K562 (cell line): ENCODE data around the gene MBOAT7. TPM values are rescaled to one million over a fixed set of nuclear protein-coding genes. Genes with fewer than 3 reads are reported as not detected.

ENCODE experiments used
- CTCF ChIP-seq, 3 experiments: IDR thresholded peaks in 2 of 3; conservative IDR thresholded peaks in 1 of 3; 2 replicates each; pipeline ENCODE4 v1.5.1; 2011 to 2012; ENCODE audit warnings: low read length in 3 of 3, mild to moderate bottlenecking in 3 of 3, control low read depth in 2 of 3, improper control_type of control experiment in 1 of 3, inconsistent platforms in 1 of 3, low read depth in 1 of 3, mixed read lengths in 1 of 3, moderate library complexity in 1 of 3; ENCODE audit not compliant: insufficient read depth in 2 of 3
- ELF1 ChIP-seq: fragments of 200-800 bp; sonication (Bioruptor generic); IDR thresholded peaks from 2 replicates; pipeline ENCODE4 v1.6.1; 2016; ENCODE audit warnings: missing genetic modification characterization, missing compliant biosample characterization
- GATAD2A ChIP-seq: fragments of 450-650 bp; IDR thresholded peaks from 2 replicates; pipeline ENCODE4 v1.6.1; 2017
- HIVEP1 ChIP-seq: fragments of 250-450 bp; sonication (Bioruptor Pico); IDR thresholded peaks from 2 replicates; pipeline ENCODE4 v1.4.0; 2020; ENCODE audit warnings: mild to moderate bottlenecking
- KAT8 ChIP-seq: fragments of 450-650 bp; IDR thresholded peaks from 2 replicates; pipeline ENCODE4 v1.6.1; 2016; ENCODE audit warnings: low read depth, mild to moderate bottlenecking
- MEF2A ChIP-seq: IDR thresholded peaks from 2 replicates; pipeline ENCODE4 v1.6.1; 2011; ENCODE audit warnings: low read depth, mild to moderate bottlenecking, low read length, moderate library complexity; ENCODE audit not compliant: control insufficient read depth
- NFIX ChIP-seq: fragments of 250-450 bp; sonication (Bioruptor Pico); IDR thresholded peaks from 2 replicates; pipeline ENCODE4 v1.4.0; 2020; ENCODE audit warnings: low read depth, mild to moderate bottlenecking, moderate library complexity
- NONO ChIP-seq, 2 experiments: fragments of 200-400 bp in 1 of 2; fragments of 450-650 bp in 1 of 2; formaldehyde crosslinking in 1 of 2; IDR thresholded peaks; 2 replicates each; pipeline ENCODE4 v1.6.1; 2017; ENCODE audit warnings: low read depth in 2 of 2, mild to moderate bottlenecking in 2 of 2, moderate library complexity in 2 of 2, low read length in 1 of 2
- RBM34 ChIP-seq: fragments of 200-400 bp; formaldehyde crosslinking; IDR thresholded peaks from 2 replicates; pipeline ENCODE4 v1.6.1; 2018; ENCODE audit warnings: low read length, borderline replicate concordance; ENCODE audit not compliant: insufficient read depth
- SMAD3 ChIP-seq: fragments of 450-650 bp; formaldehyde crosslinking; conservative IDR thresholded peaks from 2 replicates; pipeline ENCODE4 v1.4.0; 2020; ENCODE audit warnings: mild to moderate bottlenecking
- SNAPC5 ChIP-seq: fragments of 250-450 bp; sonication (Bioruptor Pico); IDR thresholded peaks from 2 replicates; pipeline ENCODE4 v1.8.0; 2021; ENCODE audit warnings: moderate library complexity, mild to moderate bottlenecking, inconsistent platforms
- STAT5A ChIP-seq: IDR thresholded peaks from 2 replicates; pipeline ENCODE4 v1.6.1; 2012; ENCODE audit warnings: low read length, inconsistent platforms, borderline replicate concordance
- TBL1XR1 ChIP-seq, 2 experiments: IDR thresholded peaks; 2 replicates each; pipeline ENCODE4 v1.6.1; 2012; ENCODE audit warnings: improper control_type of control experiment in 2 of 2, low read length in 2 of 2, mild to moderate bottlenecking in 1 of 2
- TBP ChIP-seq: optimal IDR thresholded peaks from 2 replicates; pipeline ENCODE3; 2011; ENCODE audit warnings: low read depth, low read length, improper control_type of control experiment
- TRIM25 ChIP-seq: fragments of 450-650 bp; IDR thresholded peaks from 2 replicates; pipeline ENCODE4 v1.7.0; 2016; ENCODE audit warnings: borderline replicate concordance
- ZBTB26 ChIP-seq: fragments of 450-650 bp; formaldehyde crosslinking; IDR thresholded peaks from 2 replicates; pipeline ENCODE4 v1.4.0; 2022; ENCODE audit warnings: missing genetic modification characterization
- ZBTB5 ChIP-seq: fragments of 450-650 bp; IDR thresholded peaks from 2 replicates; pipeline ENCODE4 v1.6.1; 2017; ENCODE audit warnings: antibody characterized with exemption
- ZNF121 ChIP-seq: sonication (generic); formaldehyde crosslinking; conservative IDR thresholded peaks from 2 replicates; pipeline ENCODE4 v1.8.0; 2022; ENCODE audit warnings: missing genetic modification reagents
- ZNF316 ChIP-seq: fragments of 450-650 bp; IDR thresholded peaks from 2 replicates; pipeline ENCODE4 v1.6.1; 2016
- ZNF436 ChIP-seq: fragments of 250-450, 450-650 bp; sonication (Bioruptor Pico); formaldehyde crosslinking; IDR thresholded peaks from 2 replicates; pipeline ENCODE4 v1.7.0; 2020; ENCODE audit warnings: mild to moderate bottlenecking
- ZNF699 ChIP-seq: fragments of 250-450 bp; sonication (Bioruptor Pico); IDR thresholded peaks from 2 replicates; pipeline ENCODE4 v1.8.0; 2021; ENCODE audit warnings: mild to moderate bottlenecking, moderate library complexity; ENCODE audit not compliant: insufficient replicate concordance
- ZNF785 ChIP-seq: fragments of 250-450 bp; sonication (Bioruptor Pico); IDR thresholded peaks from 2 replicates; pipeline ENCODE4 v1.4.0; 2020; ENCODE audit warnings: mild to moderate bottlenecking
- polyA plus RNA-seq, 8 experiments: library from polyadenylated mRNA; depleted of rRNA in 4 of 8; stranded (reverse) in 5 of 8; unstranded in 3 of 8; fragments of >200 nt; fragmentation: Nextera tagmentation in 2 of 8; fragmentation: Illumina TruSeq in 1 of 8; extraction: Ambion mirVana in 2 of 8; extraction: Trizol in 1 of 8; gene quantifications; 2 replicates each; pipeline versions ENCODE4 v1.2.1 to v1.2.3, GENCODE V29; 2011 to 2014; ENCODE audit warnings: inconsistent platforms in 1 of 8, missing spikeins in 1 of 8
- total RNA-seq, 7 experiments: library from RNA; depleted of rRNA in 6 of 7; stranded (reverse); fragments of >200 nt in 6 of 7; fragmentation: Illumina TruSeq in 2 of 7; extraction: Trizol in 2 of 7; gene quantifications; 2 replicates each; pipeline versions ENCODE4 v1.2.1 to v1.2.3, GENCODE V29; 2011 to 2021; ENCODE audit warnings: low replicate concordance in 1 of 7

MBOAT7 gene
- total and polyA plus RNA-seq, 9 of the 15 experiments (the other 6 are each of a cell fraction or from before 2014, with no cell fraction given): 1.4 to 153 (median 56.1) TPM

- 0 out of 2 replicates have a peak, but pooled peaks have one; percentile 86 for TF ChIP-seq RBM34
- no peak for TF ChIP-seq TBL1XR1 (IDR thresholded peaks at IDR 0.05; ENCODE audit: low read length in 2 of 2)
- TF ChIP-seq NFIX (CRISPR knock-in tag): no peak
- TF ChIP-seq ZBTB5: no peak
- no peak for TF ChIP-seq MEF2A
- TF ChIP-seq SNAPC5 (CRISPR knock-in tag): no peak
- TF ChIP-seq TBP: peak; percentile 42
- no peak for TF ChIP-seq STAT5A
- no peak for TF ChIP-seq KAT8
- TF ChIP-seq ZBTB26 (CRISPR knock-in tag): no peak
- TF ChIP-seq ELF1 (tag): peak; percentile 14; the same call in 1 of the 2 replicates
- TF ChIP-seq TRIM25: no peak
- no peak for TF ChIP-seq ZNF121
- TF ChIP-seq ZNF436 (CRISPR knock-in tag): no peak
- no peak for TF ChIP-seq CTCF (IDR thresholded peaks at IDR 0.05 in 2 of 3, conservative IDR thresholded peaks at IDR 0.05 in 1 of 3; ENCODE audit: insufficient read depth in 2 of 3, low read depth in 1 of 3, low read length in 3 of 3)
- TF ChIP-seq ZNF699 (CRISPR knock-in tag): no peak
- TF ChIP-seq HIVEP1 (CRISPR knock-in tag): no peak
- no peak for TF ChIP-seq ZNF316
- peak in 1 of 2 experiments; percentile 79; a peak in 1 of 4 replicates for TF ChIP-seq NONO (IDR thresholded peaks at IDR 0.05; ENCODE audit: low read depth in 2 of 2, low read length in 1 of 2)
- no peak for TF ChIP-seq SMAD3 (CRISPR knock-in tag)
- TF ChIP-seq ZNF785 (CRISPR knock-in tag): no peak
- no peak for TF ChIP-seq GATAD2A
These were observed 1.8 kb upstream of the MBOAT7 start, which contains the start of gene TSEN34 (continued) for GRCh38 chr19:54191011-54191810.
